ENCODE data around the gene TMEM92. TPM values are rescaled to one million over a fixed set of nuclear protein-coding genes. Genes with fewer than 3 reads are reported as not detected.

Gene TMEM92
- total and polyA plus RNA-seq, 10 of the 15 experiments (the other 5 are each of a cell fraction or from before 2014, with no cell fraction given): 0.11 to 1.2 (median 0.32) TPM

DNA sequence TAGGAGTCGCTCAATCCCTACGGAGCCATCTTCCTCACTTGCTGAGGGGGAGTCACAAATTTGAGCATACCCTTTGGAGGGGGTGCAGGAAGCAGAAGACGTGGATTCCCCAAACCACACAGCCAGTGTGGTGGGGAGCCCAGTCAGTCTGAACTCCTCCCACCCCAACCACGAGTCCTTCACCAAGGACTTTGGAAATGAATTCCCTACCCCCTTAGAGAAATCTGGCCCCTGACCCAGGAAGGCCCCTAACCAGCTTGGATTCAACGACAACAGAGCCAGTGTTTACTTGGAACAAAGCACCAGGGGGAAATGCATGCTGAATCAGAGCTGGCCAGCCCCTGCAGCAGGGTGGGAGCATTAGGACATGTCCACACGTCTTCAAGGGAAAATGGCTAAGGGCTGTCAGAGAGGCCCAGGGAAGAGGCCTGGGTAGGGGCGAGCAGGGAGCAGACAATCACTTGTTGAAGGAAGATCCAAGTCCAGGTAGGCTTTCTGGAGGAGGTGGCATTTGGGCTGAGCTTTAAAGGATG lies 5.5 kb upstream of the TMEM92 start:
- no peak overlapping the region for H3K27ac ChIP-seq (ENCODE audit: control insufficient read depth, insufficient read depth)
- RAD21 ChIA-PET (ENCODE audit: unreplicated experiment): interaction anchor here (0.7 to 5.6 kb wide), 4 partner anchors 55 to 99 kb away, joined by 3 to 51 read pairs (median 6); partner anchors contain the start of gene COL1A1
- ATAC-seq (no peak), FAIRE-seq (no peak), DNase-seq (ENCODE audit: low read depth, low spot score) (no peak)
- H3K36me3 ChIP-seq (ENCODE audit: control insufficient read depth in 2 of 2, insufficient read depth in 2 of 2, low read length in 1 of 2): no peaks in the 10 kb centered on the region
- CTCF ChIA-PET: interaction anchor here (0.6 to 19.2 kb wide), 9 partner anchors 16 to 187 kb away, joined by 3 to 298 read pairs (median 10); partner anchors contain the start of gene COL1A1
- no peak overlapping the region for H3K4me3 ChIP-seq
- POLR2A ChIA-PET: interaction anchor here (1.0 to 1.6 kb wide), 2 partner anchors 54 to 66 kb away, joined by 3 to 4 read pairs; no protein-coding TSS in a partner anchor
- SMC1A ChIA-PET (ENCODE audit: uncharacterized antibody, unreplicated experiment): interaction anchor here (0.9 to 9.4 kb wide), 5 partner anchors 26 to 99 kb away, joined by 3 to 87 read pairs (median 4); partner anchors contain the start of gene COL1A1
- no peaks in the 10 kb centered on the region for H3K9me3 ChIP-seq (replicated peaks; ENCODE audit: control insufficient read depth, insufficient read depth, low read length)
- in situ Hi-C loops (cut with MboI) (no loop called here), intact Hi-C loops (cut with micrococcal nuclease; ENCODE audit: unreplicated experiment) (no loop called here)
- no peak overlapping the region for H3K4me2 ChIP-seq (ENCODE audit: control insufficient read depth, insufficient read depth)
- no peak overlapping the region for H2AFZ ChIP-seq (ENCODE audit: control insufficient read depth, low read depth, low read length)
- no peaks in the 10 kb centered on the region for H4K20me1 ChIP-seq (ENCODE audit: control insufficient read depth, insufficient read depth)
- BruUV-seq (replicated peaks): no TSS peak
- H3K27me3 ChIP-seq (replicated peaks in 1 of 2; ENCODE audit: control insufficient read depth in 2 of 2, insufficient read depth in 2 of 2, low read length in 1 of 2): no peaks in the 10 kb centered on the region
- 4% methylated on average over 7 of the region's 7 CpGs for WGBS (ENCODE audit: insufficient coverage, insufficient replicate concordance, low lambda C conversion rate, missing lambda C conversion rate)
- no peak for TF ChIP-seq ZNF24 (IDR thresholded peaks at IDR 0.05)
- TF ChIP-seq, protein P1, sequence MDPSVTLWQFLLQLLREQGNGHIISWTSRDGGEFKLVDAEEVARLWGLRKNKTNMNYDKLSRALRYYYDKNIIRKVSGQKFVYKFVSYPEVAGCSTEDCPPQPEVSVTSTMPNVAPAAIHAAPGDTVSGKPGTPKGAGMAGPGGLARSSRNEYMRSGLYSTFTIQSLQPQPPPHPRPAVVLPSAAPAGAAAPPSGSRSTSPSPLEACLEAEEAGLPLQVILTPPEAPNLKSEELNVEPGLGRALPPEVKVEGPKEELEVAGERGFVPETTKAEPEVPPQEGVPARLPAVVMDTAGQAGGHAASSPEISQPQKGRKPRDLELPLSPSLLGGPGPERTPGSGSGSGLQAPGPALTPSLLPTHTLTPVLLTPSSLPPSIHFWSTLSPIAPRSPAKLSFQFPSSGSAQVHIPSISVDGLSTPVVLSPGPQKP (IDR thresholded peaks at IDR 0.05; ENCODE audit: low read depth, low read length): no peak
- TF ChIP-seq MEF2A (IDR thresholded peaks at IDR 0.05; ENCODE audit: insufficient read depth, low read depth, low read length): no peak
- no peak for TF ChIP-seq SREBF1 (IDR thresholded peaks at IDR 0.05; ENCODE audit: low read length)
- no peak for TF ChIP-seq JUND (IDR thresholded peaks at IDR 0.05; ENCODE audit: low read depth, low read length)
- no peak for TF ChIP-seq CHD2 (IDR thresholded peaks at IDR 0.05; ENCODE audit: borderline replicate concordance, low read depth, low read length)
- TF ChIP-seq TCF3 (IDR thresholded peaks at IDR 0.05; ENCODE audit: borderline replicate concordance, insufficient read depth, low read depth, low read length): no peak
- no peak for TF ChIP-seq KDM1A (IDR thresholded peaks at IDR 0.05; ENCODE audit: borderline replicate concordance)
- no peak for TF ChIP-seq LARP7 (IDR thresholded peaks at IDR 0.05)
- TF ChIP-seq, protein P2, sequence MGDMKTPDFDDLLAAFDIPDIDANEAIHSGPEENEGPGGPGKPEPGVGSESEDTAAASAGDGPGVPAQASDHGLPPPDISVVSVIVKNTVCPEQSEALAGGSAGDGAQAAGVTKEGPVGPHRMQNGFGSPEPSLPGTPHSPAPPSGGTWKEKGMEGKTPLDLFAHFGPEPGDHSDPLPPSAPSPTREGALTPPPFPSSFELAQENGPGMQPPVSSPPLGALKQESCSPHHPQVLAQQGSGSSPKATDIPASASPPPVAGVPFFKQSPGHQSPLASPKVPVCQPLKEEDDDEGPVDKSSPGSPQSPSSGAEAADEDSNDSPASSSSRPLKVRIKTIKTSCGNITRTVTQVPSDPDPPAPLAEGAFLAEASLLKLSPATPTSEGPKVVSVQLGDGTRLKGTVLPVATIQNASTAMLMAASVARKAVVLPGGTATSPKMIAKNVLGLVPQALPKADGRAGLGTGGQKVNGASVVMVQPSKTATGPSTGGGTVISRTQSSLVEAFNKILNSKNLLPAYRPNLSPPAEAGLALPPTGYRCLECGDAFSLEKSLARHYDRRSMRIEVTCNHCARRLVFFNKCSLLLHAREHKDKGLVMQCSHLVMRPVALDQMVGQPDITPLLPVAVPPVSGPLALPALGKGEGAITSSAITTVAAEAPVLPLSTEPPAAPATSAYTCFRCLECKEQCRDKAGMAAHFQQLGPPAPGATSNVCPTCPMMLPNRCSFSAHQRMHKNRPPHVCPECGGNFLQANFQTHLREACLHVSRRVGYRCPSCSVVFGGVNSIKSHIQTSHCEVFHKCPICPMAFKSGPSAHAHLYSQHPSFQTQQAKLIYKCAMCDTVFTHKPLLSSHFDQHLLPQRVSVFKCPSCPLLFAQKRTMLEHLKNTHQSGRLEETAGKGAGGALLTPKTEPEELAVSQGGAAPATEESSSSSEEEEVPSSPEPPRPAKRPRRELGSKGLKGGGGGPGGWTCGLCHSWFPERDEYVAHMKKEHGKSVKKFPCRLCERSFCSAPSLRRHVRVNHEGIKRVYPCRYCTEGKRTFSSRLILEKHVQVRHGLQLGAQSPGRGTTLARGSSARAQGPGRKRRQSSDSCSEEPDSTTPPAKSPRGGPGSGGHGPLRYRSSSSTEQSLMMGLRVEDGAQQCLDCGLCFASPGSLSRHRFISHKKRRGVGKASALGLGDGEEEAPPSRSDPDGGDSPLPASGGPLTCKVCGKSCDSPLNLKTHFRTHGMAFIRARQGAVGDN (IDR thresholded peaks at IDR 0.05): no peak
- TF ChIP-seq RAD51 (IDR thresholded peaks at IDR 0.05): no peak
- TF ChIP-seq, protein P3, sequence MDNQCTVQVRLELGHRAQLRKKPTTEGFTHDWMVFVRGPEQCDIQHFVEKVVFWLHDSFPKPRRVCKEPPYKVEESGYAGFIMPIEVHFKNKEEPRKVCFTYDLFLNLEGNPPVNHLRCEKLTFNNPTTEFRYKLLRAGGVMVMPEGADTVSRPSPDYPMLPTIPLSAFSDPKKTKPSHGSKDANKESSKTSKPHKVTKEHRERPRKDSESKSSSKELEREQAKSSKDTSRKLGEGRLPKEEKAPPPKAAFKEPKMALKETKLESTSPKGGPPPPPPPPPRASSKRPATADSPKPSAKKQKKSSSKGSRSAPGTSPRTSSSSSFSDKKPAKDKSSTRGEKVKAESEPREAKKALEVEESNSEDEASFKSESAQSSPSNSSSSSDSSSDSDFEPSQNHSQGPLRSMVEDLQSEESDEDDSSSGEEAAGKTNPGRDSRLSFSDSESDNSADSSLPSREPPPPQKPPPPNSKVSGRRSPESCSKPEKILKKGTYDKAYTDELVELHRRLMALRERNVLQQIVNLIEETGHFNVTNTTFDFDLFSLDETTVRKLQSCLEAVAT (IDR thresholded peaks at IDR 0.05): no peak
- TF ChIP-seq SMARCA5 (IDR thresholded peaks at IDR 0.05): no peak
- H3K79me2 ChIP-seq (ENCODE audit: control insufficient read depth, insufficient read depth, low read length): no peaks in the 10 kb centered on the region
- no peaks in the 10 kb centered on the region; the same call in 1 of the 2 replicates for H3K4me1 ChIP-seq (ENCODE audit: control insufficient read depth, insufficient read depth, low read length)
- H3K9ac ChIP-seq (ENCODE audit: control insufficient read depth, insufficient read depth, low read length): no peak overlapping the region

Data from GM12878 (cell line).